ENCODE data around the gene ABLIM3. TPM values are rescaled to one million over a fixed set of nuclear protein-coding genes. Genes with fewer than 3 reads are reported as not detected.

Gene ABLIM3
- total RNA-seq, 1 experiment from 2014 or later: 14.3 TPM

GRCh38 chr5:149274939-149275338, 133.6 kb downstream of the ABLIM3 start:
- Histone ChIP-seq H3K9me2 (ENCODE audit: insufficient read depth) (no peaks in the 10 kb centered on the region), H2AFZ (ENCODE audit: low read depth, low read length, poor library complexity, severe bottlenecking) (no peak overlapping the region), H3K36me3 (ENCODE audit: control insufficient read depth in 1 of 2, insufficient read depth in 2 of 2, low read length in 2 of 2) (no peaks in the 10 kb centered on the region), H3K4me2 (ENCODE audit: low read length) (no peak overlapping the region), H3K27ac (ENCODE audit: low read depth, low read length) (no peak overlapping the region), H3K79me2 (ENCODE audit: insufficient read depth, low read length) (no peaks in the 10 kb centered on the region), H3K4me1 (ENCODE audit: control insufficient read depth in 1 of 2, insufficient read depth in 2 of 2, low read length in 2 of 2) (peaks cover 0 to 8% of the 10 kb centered on the region in 2 experiments; a peak in 2 of 4 replicates), H3K9ac (ENCODE audit: low read length) (no peak overlapping the region), H4K20me1 (ENCODE audit: insufficient read depth) (no peaks in the 10 kb centered on the region), H3K9me3 (ENCODE audit: control insufficient read depth in 1 of 2, insufficient read depth in 1 of 2, low read depth in 1 of 2, low read length in 2 of 2) (no peaks in the 10 kb centered on the region), H3K27me3 (ENCODE audit: insufficient read depth, low read length) (no peaks in the 10 kb centered on the region), H3K4me3 (replicated peaks in 1 of 2; ENCODE audit: low read depth in 1 of 2, low read length in 2 of 2) (no peak overlapping the region)
- ATAC-seq (no peak), DNase-seq (ENCODE audit: low read depth, low spot score) (no peak)
- intact Hi-C loops (cut with micrococcal nuclease): no loop called here
- POLR2A ChIA-PET: no interaction called here
- TF ChIP-seq EZH2phosphoT487 (IDR thresholded peaks at IDR 0.05; ENCODE audit: borderline replicate concordance) (no peak), CBX3 (IDR thresholded peaks at IDR 0.05; ENCODE audit: low read depth) (no peak), MAX (IDR thresholded peaks at IDR 0.05) (no peak), FOSL1 (IDR thresholded peaks at IDR 0.05; ENCODE audit: low read depth) (no peak), ATF3 (IDR thresholded peaks at IDR 0.05) (no peak), ZNF274 (IDR thresholded peaks at IDR 0.05; ENCODE audit: low read depth, low read length) (no peak), TCF7L2 (IDR thresholded peaks at IDR 0.05; ENCODE audit: borderline replicate concordance, extremely low read depth, insufficient read depth, insufficient read length) (no peak)
- RAD21 ChIA-PET (ENCODE audit: low non-redundant PET in 1 of 2, low total read pairs in 2 of 2, uncharacterized antibody in 2 of 2, unreplicated experiment in 2 of 2): no interaction called here
- CTCF ChIA-PET: no interaction called here
- BruUV-seq (replicated peaks): no TSS peak

- Histone ChIP-seq H3K4me3 (replicated peaks in 1 of 2; ENCODE audit: low read depth in 1 of 2, low read length in 2 of 2) (no peak overlapping the region), H2AFZ (ENCODE audit: low read depth, low read length, poor library complexity, severe bottlenecking) (no peak overlapping the region), H3K4me1 (ENCODE audit: control insufficient read depth in 1 of 2, insufficient read depth in 2 of 2, low read length in 2 of 2) (peaks cover 0 to under 1% of the 10 kb centered on the region in 2 experiments; a peak in 2 of 4 replicates), H3K27ac (ENCODE audit: low read depth, low read length) (no peak overlapping the region), H3K79me2 (ENCODE audit: insufficient read depth, low read length) (no peaks in the 10 kb centered on the region), H3K9me3 (ENCODE audit: control insufficient read depth in 1 of 2, insufficient read depth in 1 of 2, low read depth in 1 of 2, low read length in 2 of 2) (no peaks in the 10 kb centered on the region), H3K36me3 (ENCODE audit: control insufficient read depth in 1 of 2, insufficient read depth in 2 of 2, low read length in 2 of 2) (no peaks in the 10 kb centered on the region), H4K20me1 (ENCODE audit: insufficient read depth) (no peaks in the 10 kb centered on the region), H3K9ac (ENCODE audit: low read length) (no peak overlapping the region), H3K9me2 (ENCODE audit: insufficient read depth) (no peaks in the 10 kb centered on the region), H3K27me3 (ENCODE audit: insufficient read depth, low read length) (no peaks in the 10 kb centered on the region), H3K4me2 (ENCODE audit: low read length) (no peak overlapping the region)
- no TSS peak for BruUV-seq (replicated peaks)
- no peak for DNase-seq (ENCODE audit: low read depth, low spot score)
- no peak for TF ChIP-seq MAX (IDR thresholded peaks at IDR 0.05)
- TF ChIP-seq SRF (IDR thresholded peaks at IDR 0.05; ENCODE audit: low read depth): no peak
- TF ChIP-seq EZH2phosphoT487 (IDR thresholded peaks at IDR 0.05; ENCODE audit: borderline replicate concordance): no peak
- TF ChIP-seq YY1 (IDR thresholded peaks at IDR 0.05; ENCODE audit: extremely low read depth, insufficient replicate concordance, low read depth, low read length): no peak
- TF ChIP-seq FOSL1 (IDR thresholded peaks at IDR 0.05; ENCODE audit: low read depth): no peak
- no peak for TF ChIP-seq CEBPB (IDR thresholded peaks at IDR 0.05; ENCODE audit: low read depth)
- TF ChIP-seq CBX3 (IDR thresholded peaks at IDR 0.05; ENCODE audit: low read depth): no peak
- no peak for TF ChIP-seq POLR2AphosphoS5 (IDR thresholded peaks at IDR 0.05; ENCODE audit: low read depth, low read length)
- TF ChIP-seq ZNF274 (IDR thresholded peaks at IDR 0.05; ENCODE audit: low read depth, low read length): no peak
- TF ChIP-seq ZBTB33 (IDR thresholded peaks at IDR 0.05; ENCODE audit: extremely low read depth, insufficient replicate concordance, low read length): no peak
- no peak for TF ChIP-seq JUND (IDR thresholded peaks at IDR 0.05)
- no peak for TF ChIP-seq TCF7L2 (IDR thresholded peaks at IDR 0.05; ENCODE audit: borderline replicate concordance, extremely low read depth, insufficient read depth, insufficient read length)
- RAD21 ChIA-PET (ENCODE audit: low non-redundant PET in 1 of 2, low total read pairs in 2 of 2, uncharacterized antibody in 2 of 2, unreplicated experiment in 2 of 2): no interaction called here
- POLR2A ChIA-PET: no interaction called here
- intact Hi-C loops (cut with micrococcal nuclease): no loop called here
- CTCF ChIA-PET: no interaction called here
- ATAC-seq: no peak
These were observed 136.5 kb downstream of the ABLIM3 start for GRCh38 chr5:149277801-149278200.

All from HCT116 (cell line).